HepG2 (cell line): ENCODE measurements around the gene CTDSP1. TPM values are rescaled to one million over a fixed set of nuclear protein-coding genes. Genes with fewer than 3 reads are reported as not detected.

Experiments used
- CHCHD3 ChIP-seq: sonication (generic); formaldehyde crosslinking; IDR thresholded peaks from 2 replicates; pipeline ENCODE4 v1.8.0; 2022; ENCODE audit warnings: mild to moderate bottlenecking, missing genetic modification reagents, moderate library complexity
- CSRNP1 ChIP-seq: sonication (generic); formaldehyde crosslinking; IDR thresholded peaks from 2 replicates; pipeline ENCODE4 v1.8.1; 2023; ENCODE audit warnings: mild to moderate bottlenecking, missing genetic modification reagents
- DR1 ChIP-seq: sonication (generic); formaldehyde crosslinking; IDR thresholded peaks from 2 replicates; pipeline ENCODE4 v1.8.0; 2021; ENCODE audit warnings: mild to moderate bottlenecking, missing genetic modification reagents, inconsistent platforms
- HHEX ChIP-seq: IDR thresholded peaks from 2 replicates; pipeline ENCODE4 v1.6.1; 2016; ENCODE audit warnings: control low read depth
- MIER2 ChIP-seq: IDR thresholded peaks from 2 replicates; pipeline ENCODE4 v1.6.1; 2016; ENCODE audit warnings: missing biosample characterization, missing genetic modification reagents
- MIER3 ChIP-seq: IDR thresholded peaks from 2 replicates; pipeline ENCODE4 v1.6.1; 2016; ENCODE audit warnings: missing compliant biosample characterization, borderline replicate concordance
- MTA1 ChIP-seq: sonication (generic); formaldehyde crosslinking; IDR thresholded peaks from 2 replicates; pipeline ENCODE4 v1.4.0; 2020; ENCODE audit warnings: missing genetic modification reagents, mild to moderate bottlenecking, borderline replicate concordance
- MXD4 ChIP-seq: IDR thresholded peaks from 2 replicates; pipeline ENCODE4 v1.6.1; 2016; ENCODE audit warnings: mild to moderate bottlenecking, missing biosample characterization, missing genetic modification reagents
- PBX3 ChIP-seq: sonication (generic); formaldehyde crosslinking; IDR thresholded peaks from 2 replicates; pipeline ENCODE4 v1.8.1; 2023; ENCODE audit warnings: missing genetic modification reagents, inconsistent platforms, borderline replicate concordance
- RARG ChIP-seq: sonication (generic); formaldehyde crosslinking; IDR thresholded peaks from 2 replicates; pipeline ENCODE4 v1.4.0; 2020; ENCODE audit warnings: low read depth, mild to moderate bottlenecking, missing genetic modification reagents
- RBAK ChIP-seq: sonication (generic); formaldehyde crosslinking; IDR thresholded peaks from 2 replicates; pipeline ENCODE4 v1.5.1; 2020; ENCODE audit warnings: mild to moderate bottlenecking, missing genetic modification reagents
- SIN3B ChIP-seq: fragments of 150-350 bp; IDR thresholded peaks from 2 replicates; pipeline ENCODE4 v1.6.1; 2014; ENCODE audit warnings: low read length
- SMC3 ChIP-seq: IDR thresholded peaks from 2 replicates; pipeline ENCODE4 v1.6.1; 2011; ENCODE audit warnings: low read length, improper control_type of control experiment
- SYNCRIP ChIP-seq: fragments of 200-400 bp; formaldehyde crosslinking; IDR thresholded peaks from 2 replicates; pipeline ENCODE4 v1.6.1; 2018; ENCODE audit warnings: mild to moderate bottlenecking, low read depth, low read length; ENCODE audit not compliant: insufficient read depth
- TERF1 ChIP-seq: sonication (generic); formaldehyde crosslinking; IDR thresholded peaks from 2 replicates; pipeline ENCODE4 v1.8.0; 2022; ENCODE audit warnings: mild to moderate bottlenecking, missing genetic modification reagents, moderate library complexity
- WIZ ChIP-seq: sonication (generic); formaldehyde crosslinking; IDR thresholded peaks from 2 replicates; pipeline ENCODE4 v1.5.1; 2020; ENCODE audit warnings: mild to moderate bottlenecking, missing genetic modification reagents
- ZNF430 ChIP-seq: sonication (generic); formaldehyde crosslinking; IDR thresholded peaks from 2 replicates; pipeline ENCODE4 v1.9.0; 2021; ENCODE audit warnings: mild to moderate bottlenecking, missing genetic modification reagents
- ZNF510 ChIP-seq: sonication (generic); formaldehyde crosslinking; IDR thresholded peaks from 2 replicates; pipeline ENCODE4 v1.4.0; 2020; ENCODE audit warnings: low read depth, mild to moderate bottlenecking, missing genetic modification reagents
- ZNF672 ChIP-seq: sonication (generic); formaldehyde crosslinking; IDR thresholded peaks from 2 replicates; pipeline ENCODE4 v1.8.1; 2022; ENCODE audit warnings: missing genetic modification reagents
- ZNF777 ChIP-seq: sonication (generic); formaldehyde crosslinking; IDR thresholded peaks from 2 replicates; pipeline ENCODE4 v1.4.0; 2020; ENCODE audit warnings: missing genetic modification reagents
- polyA plus RNA-seq, 8 experiments: library from polyadenylated mRNA; depleted of rRNA in 3 of 8; stranded (reverse) in 7 of 8; unstranded in 1 of 8; fragments of >200 nt; fragmentation: Illumina TruSeq in 4 of 8; extraction: Trizol in 4 of 8; gene quantifications; 2 replicates each; pipeline versions ENCODE4 v1.2.1 to v1.2.3, GENCODE V29; 2011 to 2016; ENCODE audit warnings: low read depth in 4 of 8, missing spikeins in 1 of 8, mixed read lengths in 1 of 8; ENCODE audit not compliant: insufficient read depth in 1 of 8
- total RNA-seq, 5 experiments: library from RNA; depleted of rRNA; stranded (reverse); fragments of >200 nt; fragmentation: Illumina TruSeq; extraction: Trizol; gene quantifications; 2 replicates each; pipeline ENCODE4 v1.2.3, GENCODE V29; 2016; ENCODE audit warnings: low read depth in 1 of 5
- TF ChIP-seq, protein P1 (sequence below): sonication (generic); formaldehyde crosslinking; IDR thresholded peaks from 2 replicates; pipeline ENCODE4 v1.4.0; 2020; ENCODE audit warnings: missing genetic modification reagents
- TF ChIP-seq, protein P2 (sequence below): sonication (generic); formaldehyde crosslinking; IDR thresholded peaks from 2 replicates; pipeline ENCODE4 v1.8.0; 2022; ENCODE audit warnings: mild to moderate bottlenecking, missing genetic modification reagents; ENCODE audit not compliant: insufficient replicate concordance
- TF ChIP-seq, protein P3 (sequence below): fragments of 450-650 bp; IDR thresholded peaks from 2 replicates; pipeline ENCODE4 v1.6.1; 2017

The CTDSP1 gene
- total and polyA plus RNA-seq, 2 of the 13 experiments (the other 11 are each of a cell fraction or from before 2014, with no cell fraction given): 91.0 to 268 TPM

DNA sequence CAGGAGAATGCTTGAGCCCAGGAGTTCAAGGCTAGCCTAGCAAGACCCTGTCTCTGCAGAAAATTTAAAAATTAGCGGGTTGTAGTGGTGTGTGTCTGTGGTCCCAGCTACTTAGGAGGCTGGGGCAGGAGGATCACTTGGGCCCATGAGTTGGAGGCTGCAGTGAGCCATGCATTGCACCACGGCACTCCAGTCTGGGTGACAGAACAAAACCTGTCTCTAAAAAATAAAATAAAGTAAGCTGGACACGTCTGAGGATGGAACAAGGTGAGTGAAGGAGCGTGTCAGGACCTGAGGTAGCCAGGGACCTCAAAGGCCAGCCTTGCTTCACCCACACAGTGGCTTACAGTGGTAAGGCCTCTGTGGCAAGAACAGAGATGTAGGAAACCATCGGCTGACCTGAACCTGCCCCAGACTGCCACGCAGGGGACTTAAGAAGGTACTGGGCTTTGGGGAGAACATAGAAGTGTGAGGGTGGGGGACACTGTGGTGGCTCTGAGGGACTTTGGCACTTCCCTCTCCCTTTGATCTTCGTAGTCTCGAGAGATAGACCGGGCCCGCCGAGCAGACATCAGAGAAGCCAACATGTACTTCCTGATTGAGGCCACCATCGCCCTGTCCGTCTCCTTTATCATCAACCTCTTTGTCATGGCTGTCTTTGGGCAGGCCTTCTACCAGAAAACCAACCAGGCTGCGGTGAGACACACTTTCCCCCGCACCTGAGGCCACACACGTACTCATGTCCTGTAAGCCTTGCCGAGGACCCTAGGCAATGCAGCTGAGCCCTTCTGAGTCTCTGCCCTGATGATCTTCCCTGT lies 10.1 kb upstream of the CTDSP1 start (continued):
- TF ChIP-seq MIER3 (CRISPR knock-in tag) (no peak), SYNCRIP (no peak), ZNF672 (no peak), PBX3 (CRISPR knock-in tag) (no peak), RBAK (no peak), DR1 (CRISPR knock-in tag) (no peak), ZNF777 (CRISPR knock-in tag) (no peak), SIN3B (no peak), MTA1 (CRISPR knock-in tag) (no peak), WIZ (no peak), ZNF510 (CRISPR knock-in tag) (no peak), RARG (no peak), MXD4 (CRISPR knock-in tag) (no peak), CSRNP1 (CRISPR knock-in tag) (no peak), MIER2 (CRISPR knock-in tag) (peak; percentile 56; the same call in 1 of the 2 replicates), ZNF430 (CRISPR knock-in tag) (no peak), HHEX (CRISPR knock-in tag) (no peak), CHCHD3 (CRISPR knock-in tag) (no peak), SMC3 (no peak), TERF1 (CRISPR knock-in tag) (no peak)
- TF ChIP-seq, protein P1, sequence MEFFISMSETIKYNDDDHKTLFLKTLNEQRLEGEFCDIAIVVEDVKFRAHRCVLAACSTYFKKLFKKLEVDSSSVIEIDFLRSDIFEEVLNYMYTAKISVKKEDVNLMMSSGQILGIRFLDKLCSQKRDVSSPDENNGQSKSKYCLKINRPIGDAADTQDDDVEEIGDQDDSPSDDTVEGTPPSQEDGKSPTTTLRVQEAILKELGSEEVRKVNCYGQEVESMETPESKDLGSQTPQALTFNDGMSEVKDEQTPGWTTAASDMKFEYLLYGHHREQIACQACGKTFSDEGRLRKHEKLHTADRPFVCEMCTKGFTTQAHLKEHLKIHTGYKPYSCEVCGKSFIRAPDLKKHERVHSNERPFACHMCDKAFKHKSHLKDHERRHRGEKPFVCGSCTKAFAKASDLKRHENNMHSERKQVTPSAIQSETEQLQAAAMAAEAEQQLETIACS: no peak
- TF ChIP-seq, protein P2, sequence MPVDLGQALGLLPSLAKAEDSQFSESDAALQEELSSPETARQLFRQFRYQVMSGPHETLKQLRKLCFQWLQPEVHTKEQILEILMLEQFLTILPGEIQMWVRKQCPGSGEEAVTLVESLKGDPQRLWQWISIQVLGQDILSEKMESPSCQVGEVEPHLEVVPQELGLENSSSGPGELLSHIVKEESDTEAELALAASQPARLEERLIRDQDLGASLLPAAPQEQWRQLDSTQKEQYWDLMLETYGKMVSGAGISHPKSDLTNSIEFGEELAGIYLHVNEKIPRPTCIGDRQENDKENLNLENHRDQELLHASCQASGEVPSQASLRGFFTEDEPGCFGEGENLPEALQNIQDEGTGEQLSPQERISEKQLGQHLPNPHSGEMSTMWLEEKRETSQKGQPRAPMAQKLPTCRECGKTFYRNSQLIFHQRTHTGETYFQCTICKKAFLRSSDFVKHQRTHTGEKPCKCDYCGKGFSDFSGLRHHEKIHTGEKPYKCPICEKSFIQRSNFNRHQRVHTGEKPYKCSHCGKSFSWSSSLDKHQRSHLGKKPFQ (CRISPR knock-in tag): no peak
- TF ChIP-seq, protein P3, sequence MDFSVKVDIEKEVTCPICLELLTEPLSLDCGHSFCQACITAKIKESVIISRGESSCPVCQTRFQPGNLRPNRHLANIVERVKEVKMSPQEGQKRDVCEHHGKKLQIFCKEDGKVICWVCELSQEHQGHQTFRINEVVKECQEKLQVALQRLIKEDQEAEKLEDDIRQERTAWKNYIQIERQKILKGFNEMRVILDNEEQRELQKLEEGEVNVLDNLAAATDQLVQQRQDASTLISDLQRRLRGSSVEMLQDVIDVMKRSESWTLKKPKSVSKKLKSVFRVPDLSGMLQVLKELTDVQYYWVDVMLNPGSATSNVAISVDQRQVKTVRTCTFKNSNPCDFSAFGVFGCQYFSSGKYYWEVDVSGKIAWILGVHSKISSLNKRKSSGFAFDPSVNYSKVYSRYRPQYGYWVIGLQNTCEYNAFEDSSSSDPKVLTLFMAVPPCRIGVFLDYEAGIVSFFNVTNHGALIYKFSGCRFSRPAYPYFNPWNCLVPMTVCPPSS: no peak
